CD14-positive monocyte (primary cell): ENCODE results near the gene PPM1K. TPM values are rescaled to one million over a fixed set of nuclear protein-coding genes. Genes with fewer than 3 reads are reported as not detected.

ENCODE experiments used
- DNase-seq, 3 donors: peaks; one replicate each; pipeline ENCODE4 v3.0.0-alpha.2; 2011 to 2022
- H2AFZ ChIP-seq: 2 replicates; pipeline ENCODE4 v1.6.0; 2012; ENCODE audit warnings: mild to moderate bottlenecking, low read depth, low read length, inconsistent platforms; ENCODE audit not compliant: insufficient read depth, poor library complexity, severe bottlenecking
- H3K27ac ChIP-seq, 2 donors: 1 replicate in 1 of 2; 2 replicates in 1 of 2; pipeline ENCODE4 v1.5.1; 2012 to 2013; ENCODE audit warnings: low read length in 2 of 2, control low read depth in 1 of 2, inconsistent platforms in 1 of 2, low read depth in 1 of 2, mild to moderate bottlenecking in 1 of 2
- H3K27me3 ChIP-seq, 2 donors: one replicate each; pipeline versions ENCODE4 v1.6.0 to v1.6.1; 2011 to 2013; ENCODE audit warnings: low read length in 2 of 2; ENCODE audit not compliant: control insufficient read depth in 2 of 2, insufficient read depth in 2 of 2
- H3K36me3 ChIP-seq, 2 donors: replicated peaks in 1 of 2; 1 replicate in 1 of 2; 2 replicates in 1 of 2; pipeline versions ENCODE4 v1.5.1 to v1.6.1; 2012 to 2013; ENCODE audit warnings: low read length in 2 of 2, control low read depth in 1 of 2, inconsistent platforms in 1 of 2, mild to moderate bottlenecking in 1 of 2; ENCODE audit not compliant: insufficient read depth in 2 of 2, control insufficient read depth in 1 of 2
- H3K4me1 ChIP-seq, 2 donors: 1 replicate in 1 of 2; 2 replicates in 1 of 2; pipeline versions ENCODE4 v1.5.1 to v1.6.1; 2012 to 2013; ENCODE audit warnings: low read length in 2 of 2, control low read depth in 1 of 2, inconsistent platforms in 1 of 2, mild to moderate bottlenecking in 1 of 2, moderate library complexity in 1 of 2; ENCODE audit not compliant: insufficient read depth in 2 of 2, control insufficient read depth in 1 of 2
- H3K4me2 ChIP-seq: replicated peaks from 2 replicates; pipeline ENCODE3; 2012; ENCODE audit warnings: low read length, moderate library complexity, mild to moderate bottlenecking; ENCODE audit not compliant: poor library complexity, severe bottlenecking; ENCODE audit errors: extremely low read depth
- H3K4me3 ChIP-seq, 3 experiments: fragments of 200-600 bp in 1 of 3; sonication (generic) in 1 of 3; replicated peaks in 1 of 3; 1 replicate in 2 of 3; 2 replicates in 1 of 3; pipeline ENCODE4 v1.5.1; 2011 to 2013; ENCODE audit warnings: low read length in 3 of 3, mild to moderate bottlenecking in 3 of 3, control low read depth in 2 of 3, low read depth in 2 of 3, inconsistent platforms in 1 of 3, moderate library complexity in 1 of 3
- H3K79me2 ChIP-seq: 2 replicates; pipeline ENCODE4 v1.6.0; 2012; ENCODE audit warnings: mild to moderate bottlenecking, control low read depth, inconsistent platforms, low read length, moderate library complexity; ENCODE audit not compliant: insufficient read depth
- H3K9ac ChIP-seq: 2 replicates; pipeline ENCODE4 v1.6.0; 2017; ENCODE audit warnings: low read length, mild to moderate bottlenecking; ENCODE audit not compliant: insufficient read depth, poor library complexity, severe bottlenecking
- H3K9me3 ChIP-seq, 2 donors: replicated peaks in 1 of 2; 1 replicate in 1 of 2; 2 replicates in 1 of 2; pipeline versions ENCODE4 v1.5.1 to v1.6.1; 2012 to 2013; ENCODE audit warnings: low read length in 2 of 2, control low read depth in 1 of 2; ENCODE audit not compliant: control insufficient read depth in 1 of 2, insufficient read depth in 1 of 2
- H4K20me1 ChIP-seq: 2 replicates; pipeline ENCODE4 v1.6.0; 2012; ENCODE audit warnings: mild to moderate bottlenecking, low read length, control low read depth, moderate library complexity; ENCODE audit not compliant: insufficient read depth
- H3K27ac Mint-ChIP-seq, 7 donors: one replicate each; pipeline ENCODE4 v1.8.0; 2020; ENCODE audit warnings: mild to moderate bottlenecking in 7 of 7, mixed read lengths in 7 of 7, moderate library complexity in 6 of 7, inconsistent platforms in 2 of 7
- H3K27me3 Mint-ChIP-seq, 3 donors: one replicate each; pipeline ENCODE4 v1.8.0; 2021 to 2022; ENCODE audit warnings: low read depth in 3 of 3, mild to moderate bottlenecking in 3 of 3, mixed read lengths in 3 of 3, moderate library complexity in 3 of 3, inconsistent platforms in 1 of 3
- H3K36me3 Mint-ChIP-seq, 2 donors: one replicate each; pipeline ENCODE4 v1.8.0; 2020; ENCODE audit warnings: mixed read lengths in 2 of 2, inconsistent platforms in 1 of 2, mild to moderate bottlenecking in 1 of 2
- H3K4me1 Mint-ChIP-seq: one replicate; pipeline ENCODE4 v1.8.0; 2020; ENCODE audit warnings: mild to moderate bottlenecking, mixed read lengths
- H3K4me3 Mint-ChIP-seq, 2 donors: one replicate each; pipeline ENCODE4 v1.8.0; 2020; ENCODE audit warnings: mild to moderate bottlenecking in 2 of 2, mixed read lengths in 2 of 2, moderate library complexity in 1 of 2
- H3K9me3 Mint-ChIP-seq, 7 donors: one replicate each; pipeline ENCODE4 v1.8.0; 2020 to 2022; ENCODE audit warnings: mixed read lengths in 7 of 7, mild to moderate bottlenecking in 6 of 7, moderate library complexity in 6 of 7, inconsistent platforms in 2 of 7
- CTCF ChIP-seq: fragments of 200-600 bp; IDR thresholded peaks from one replicate; pipeline ENCODE4 v1.8.0; 2022; ENCODE audit warnings: antibody characterized with exemption, mild to moderate bottlenecking
- WGBS: methylation state at CpG from one replicate; pipeline ENCODE4 v1.1.5; 2013; ENCODE audit warnings: missing lambda C conversion rate; ENCODE audit not compliant: insufficient coverage; 5-methylcytosine and 5-hydroxymethylcytosine counted together
- intact Hi-C, 2 donors: fragments of 100-400 bp; cut with micrococcal nuclease; formaldehyde crosslinking; loops; one replicate each; pipeline versions ENCODE4 v1.15.0 to v1.15.1; 2023
- polyA plus RNA-seq, 3 donors: library from polyadenylated mRNA; depleted of rRNA in 1 of 3; unstranded in 2 of 3; stranded (reverse) in 1 of 3; fragments of 300-500 nt in 2 of 3; fragments of >200 nt in 1 of 3; fragmentation: Illumina TruSeq in 2 of 3; gene quantifications; 1 replicate in 2 of 3; 2 replicates in 1 of 3; pipeline ENCODE4 v1.2.3, GENCODE V29; 2012 to 2021

The PPM1K gene
- polyA plus RNA-seq, 3 donors, result 5.7 to 11.0 (median 7.0) TPM

GRCh38 chr4:88295656-88296055 lies 11.3 kb upstream of the PPM1K start:
- intact Hi-C loops, result no loop called here
- no peak for DNase-seq
- WGBS, result 96% methylated on average over 6 of the region's 6 CpGs
- no peak overlapping the region for H3K27ac Mint-ChIP-seq
- Histone ChIP-seq H3K27me3 (no peaks in the 10 kb centered on the region), H3K79me2 (no peaks in the 10 kb centered on the region), H3K9ac (no peak overlapping the region), H3K4me2 (no peak overlapping the region), H3K27ac (no peak overlapping the region), H3K4me3 (no peak overlapping the region), H3K9me3 (no peaks in the 10 kb centered on the region), H3K4me1 (no peaks in the 10 kb centered on the region), H2AFZ (no peak overlapping the region), H3K36me3 (no peaks in the 10 kb centered on the region), H4K20me1 (no peaks in the 10 kb centered on the region)
- H3K4me1 Mint-ChIP-seq, result no peaks in the 10 kb centered on the region
- H3K9me3 Mint-ChIP-seq, result no peaks in the 10 kb centered on the region
- H3K36me3 Mint-ChIP-seq, result no peaks in the 10 kb centered on the region
- no peak for TF ChIP-seq CTCF
- H3K4me3 Mint-ChIP-seq, result no peak overlapping the region
- peaks cover 0 to 1% (median 0%) of the 10 kb centered on the region in 3 donors for H3K27me3 Mint-ChIP-seq

GRCh38 chr4:88291003-88291402 lies 6.6 kb upstream of the PPM1K start:
- Histone ChIP-seq H3K4me2 (no peak overlapping the region), H3K27me3 (no peaks in the 10 kb centered on the region), H2AFZ (no peak overlapping the region), H3K9me3 (no peaks in the 10 kb centered on the region), H4K20me1 (no peaks in the 10 kb centered on the region), H3K36me3 (no peaks in the 10 kb centered on the region), H3K4me3 (no peak overlapping the region), H3K27ac (no peak overlapping the region), H3K4me1 (no peaks in the 10 kb centered on the region), H3K79me2 (no peaks in the 10 kb centered on the region), H3K9ac (no peak overlapping the region)
- TF ChIP-seq CTCF, result no peak
- Mint-ChIP-seq H3K9me3 (no peaks in the 10 kb centered on the region), H3K4me1 (no peaks in the 10 kb centered on the region), H3K36me3 (no peaks in the 10 kb centered on the region), H3K4me3 (no peak overlapping the region), H3K27ac (no peak overlapping the region), H3K27me3 (no peaks in the 10 kb centered on the region)
- 100% methylated on average over 1 of the region's 4 CpGs for WGBS
- no peak for DNase-seq
- intact Hi-C loops, result no loop called here
